Sigmoid colon (tissue), 7 donors: ENCODE data around the gene GPR87. TPM values are rescaled to one million over a fixed set of nuclear protein-coding genes. Genes with fewer than 3 reads are reported as not detected.

Experiments used
- DNase-seq: peaks from one replicate; pipeline ENCODE4 v3.0.0-alpha.2; 2019
- H3K27ac ChIP-seq, 4 donors: fragments of 200-600 bp; sonication (generic); one replicate each; pipeline ENCODE4 v1.5.1; 2016 to 2019; ENCODE audit warnings: mild to moderate bottlenecking in 1 of 4
- H3K27me3 ChIP-seq, 3 donors: fragments of 200-600 bp; sonication (generic); one replicate each; pipeline ENCODE4 v1.5.1; 2019; ENCODE audit warnings: mild to moderate bottlenecking in 1 of 3
- H3K36me3 ChIP-seq, 4 donors: fragments of 200-600 bp; sonication (generic); one replicate each; pipeline ENCODE4 v1.5.1; 2016 to 2019
- H3K4me1 ChIP-seq, 4 donors: fragments of 200-600 bp; sonication (generic); one replicate each; pipeline ENCODE4 v1.5.1; 2017 to 2019
- H3K4me3 ChIP-seq, 4 donors: fragments of 200-600 bp; sonication (generic); one replicate each; pipeline ENCODE4 v1.5.1; 2017 to 2019; ENCODE audit warnings: mild to moderate bottlenecking in 2 of 4, moderate library complexity in 1 of 4
- H3K9me3 ChIP-seq, 4 donors: fragments of 200-600 bp in 3 of 4; sonication (generic) in 3 of 4; one replicate each; pipeline versions ENCODE4 v1.5.1 to v1.6.1; 2013 to 2019
- EP300 ChIP-seq, 4 donors: sonication (generic); formaldehyde crosslinking; IDR thresholded peaks; one replicate each; pipeline ENCODE4 v1.6.1; 2017; ENCODE audit warnings: antibody characterized with exemption in 4 of 4
- POLR2A ChIP-seq, 2 donors: fragments of 450-650 bp; IDR thresholded peaks; one replicate each; pipeline ENCODE4 v1.6.1; 2016; ENCODE audit warnings: antibody characterized with exemption in 2 of 2, mild to moderate bottlenecking in 2 of 2, moderate library complexity in 2 of 2
- POLR2AphosphoS5 ChIP-seq, 4 donors: sonication (generic); formaldehyde crosslinking; IDR thresholded peaks; one replicate each; pipeline ENCODE4 v1.6.1; 2017; ENCODE audit warnings: antibody characterized with exemption in 4 of 4
- WGBS, 2 donors: extraction: QIAGEN DNeasy Blood & Tissue Kit; methylation state at CpG; one replicate each; pipeline ENCODE4 v1.1.7; 2013; 5-methylcytosine and 5-hydroxymethylcytosine counted together
- intact Hi-C: fragments of 100-400 bp; cut with DNase I; formaldehyde crosslinking; loops from one replicate; pipeline ENCODE4 v1.15.1; 2023
- polyA plus RNA-seq, 3 donors: library from polyadenylated mRNA; stranded (reverse); fragments of 200-250 nt; gene quantifications; one replicate each; pipeline ENCODE4 v1.2.3, GENCODE V29; 2013
- total RNA-seq, 4 donors: library from RNA; depleted of rRNA; stranded (reverse); fragments of >200 nt; gene quantifications; one replicate each; pipeline ENCODE4 v1.1.0, GENCODE V29; 2016
- TF ChIP-seq, protein P1 (sequence below), 4 experiments: fragments of 450-650 bp in 3 of 4; fragments of 200-600 bp in 1 of 4; IDR thresholded peaks; one replicate each; pipeline ENCODE4 v1.5.1; 2016 to 2019; ENCODE audit warnings: antibody characterized with exemption in 4 of 4, mild to moderate bottlenecking in 3 of 4, moderate library complexity in 2 of 4
- donor health status: healthy with polysubstance abuse.
- donor health status: Bipolar disorder and iron deficiency.
- donor health status: healthy.

The GPR87 gene
- total and polyA plus RNA-seq, 7 donors = 0.07 TPM; not detected in 6

DNA sequence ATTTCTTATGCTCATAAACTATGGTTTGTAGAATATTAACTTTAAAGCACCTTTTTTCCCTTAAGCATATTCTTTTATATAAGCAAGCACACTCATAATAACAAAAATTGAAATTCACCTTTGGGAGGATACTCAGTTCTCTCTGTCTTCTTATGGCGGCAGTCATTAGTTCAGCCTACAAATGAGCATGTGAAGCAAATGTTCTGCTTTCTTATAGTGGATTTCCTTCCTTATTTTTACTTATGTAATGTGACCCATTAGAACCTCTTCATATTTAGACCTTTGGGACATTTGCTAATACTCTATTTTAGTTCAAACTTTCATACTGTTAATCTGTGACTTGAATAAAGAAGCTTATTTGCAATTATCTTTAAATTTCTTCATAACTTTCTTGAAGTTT is 12.7 kb upstream of the GPR87 start, which contains the start of gene P2RY13:
Gene P2RY13, minus strand, starts transcription at position 187 of the 400 bp plus-strand sequence. Its CDS starts 21 bp downstream, at position 166.
- DNase-seq = no peak
- Histone ChIP-seq H3K4me3 (peak within 1 kb of the TSS in 2 of 4 donors; percentile 19 to 24), H3K4me1 (no peaks in the 10 kb centered on the region), H3K27me3 (no peaks in the 10 kb centered on the region), H3K36me3 (no peaks in the 10 kb centered on the region), H3K27ac (no peak within 1 kb of the TSS), H3K9me3 (no peaks in the 10 kb centered on the region)
- WGBS, 2 donors = 82 to 90% methylated on average over 1 of the region's 1 CpG
- TF ChIP-seq POLR2A (IDR thresholded peaks at IDR 0.05) (no peak), EP300 (IDR thresholded peaks at IDR 0.05) (no peak), POLR2AphosphoS5 (IDR thresholded peaks at IDR 0.05) (peak in 1 of 4 donors; percentile 21)
- TF ChIP-seq, protein P1, sequence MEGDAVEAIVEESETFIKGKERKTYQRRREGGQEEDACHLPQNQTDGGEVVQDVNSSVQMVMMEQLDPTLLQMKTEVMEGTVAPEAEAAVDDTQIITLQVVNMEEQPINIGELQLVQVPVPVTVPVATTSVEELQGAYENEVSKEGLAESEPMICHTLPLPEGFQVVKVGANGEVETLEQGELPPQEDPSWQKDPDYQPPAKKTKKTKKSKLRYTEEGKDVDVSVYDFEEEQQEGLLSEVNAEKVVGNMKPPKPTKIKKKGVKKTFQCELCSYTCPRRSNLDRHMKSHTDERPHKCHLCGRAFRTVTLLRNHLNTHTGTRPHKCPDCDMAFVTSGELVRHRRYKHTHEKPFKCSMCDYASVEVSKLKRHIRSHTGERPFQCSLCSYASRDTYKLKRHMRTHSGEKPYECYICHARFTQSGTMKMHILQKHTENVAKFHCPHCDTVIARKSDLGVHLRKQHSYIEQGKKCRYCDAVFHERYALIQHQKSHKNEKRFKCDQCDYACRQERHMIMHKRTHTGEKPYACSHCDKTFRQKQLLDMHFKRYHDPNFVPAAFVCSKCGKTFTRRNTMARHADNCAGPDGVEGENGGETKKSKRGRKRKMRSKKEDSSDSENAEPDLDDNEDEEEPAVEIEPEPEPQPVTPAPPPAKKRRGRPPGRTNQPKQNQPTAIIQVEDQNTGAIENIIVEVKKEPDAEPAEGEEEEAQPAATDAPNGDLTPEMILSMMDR (IDR thresholded peaks at IDR 0.05) = no peak
- intact Hi-C loops = loop anchor here (5.0 kb wide), 1 partner anchor 162 kb away; no protein-coding TSS in a partner anchor

DNA sequence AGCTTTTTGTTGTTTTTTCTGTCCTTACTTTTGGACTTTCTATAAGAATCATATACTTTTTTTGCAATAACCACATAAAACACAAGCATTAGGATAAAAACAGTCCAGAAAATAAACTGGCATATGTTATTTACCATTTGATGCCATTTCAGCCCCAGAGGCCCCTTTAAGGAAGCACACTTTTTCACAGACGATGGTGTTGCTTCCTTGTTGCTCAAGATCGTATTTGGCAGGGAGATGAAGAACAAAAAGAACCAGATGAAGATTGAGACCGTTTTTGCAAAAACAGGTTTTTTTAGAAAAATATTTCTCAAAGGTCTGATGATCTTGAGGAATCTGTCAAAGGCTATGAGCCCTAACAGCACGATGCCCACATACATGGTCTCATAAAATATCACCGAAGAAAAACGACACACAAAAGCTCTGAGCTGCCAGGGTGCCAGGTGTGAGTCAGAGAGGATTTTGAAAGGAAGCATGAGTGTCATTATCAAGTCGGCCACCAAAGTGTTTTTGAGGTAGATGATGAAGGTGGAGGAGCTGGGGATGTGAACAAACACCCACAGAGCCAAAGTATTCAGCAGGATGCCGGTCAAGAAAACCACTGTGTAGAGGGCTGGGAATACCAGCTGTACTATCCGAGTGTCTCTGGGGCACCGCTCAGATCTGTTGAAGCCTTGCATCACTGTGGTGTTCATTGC is 11.8 kb upstream of the GPR87 start:
- 28 to 35% methylated on average over 10 of the region's 10 CpGs for WGBS, 2 donors
- no peaks in the 10 kb centered on the region for H3K9me3 ChIP-seq
- H3K27ac ChIP-seq = no peak overlapping the region
- peak overlapping the region in 2 of 4 donors; percentile 19 to 24 for H3K4me3 ChIP-seq
- intact Hi-C loops = loop anchor here (5.0 kb wide), 1 partner anchor 161 kb away; no protein-coding TSS in a partner anchor
- no peak for DNase-seq
- H3K36me3 ChIP-seq = no peaks in the 10 kb centered on the region
- no peaks in the 10 kb centered on the region for H3K4me1 ChIP-seq
- no peak for TF ChIP-seq EP300 (IDR thresholded peaks at IDR 0.05)
- TF ChIP-seq POLR2AphosphoS5 (IDR thresholded peaks at IDR 0.05) = no peak
- TF ChIP-seq, protein P1 (IDR thresholded peaks at IDR 0.05) = no peak
- TF ChIP-seq POLR2A (IDR thresholded peaks at IDR 0.05) = no peak
- H3K27me3 ChIP-seq = no peaks in the 10 kb centered on the region

DNA sequence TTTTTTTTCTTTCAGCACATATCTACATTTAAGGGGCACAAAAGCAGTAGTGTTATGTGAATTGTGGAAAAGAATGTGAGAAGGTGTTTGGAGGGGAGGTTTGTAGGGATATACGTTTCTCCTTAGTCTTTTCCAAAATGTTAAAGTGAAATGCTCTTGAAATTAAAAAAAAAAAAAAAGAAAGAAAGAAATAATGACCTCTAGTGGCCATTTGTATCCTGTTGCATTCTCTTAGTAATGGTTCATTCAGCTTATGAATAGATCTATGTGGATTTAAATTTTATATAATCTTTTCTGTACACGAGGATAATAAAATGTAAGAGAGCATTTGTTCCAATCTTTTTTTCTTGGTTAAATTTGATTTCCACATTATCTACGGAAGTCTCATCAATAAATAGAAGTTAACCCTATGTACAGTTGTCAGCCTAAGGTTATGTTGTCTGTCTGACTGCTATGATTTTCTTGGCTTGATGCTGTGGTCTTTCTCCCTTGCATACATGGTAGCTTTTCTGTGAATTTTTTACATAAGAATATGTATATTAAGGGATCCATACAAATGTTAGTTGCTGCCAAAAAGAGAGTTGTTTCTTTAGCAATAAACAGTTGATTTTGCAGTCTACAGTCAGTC is 11.1 kb upstream of the GPR87 start:
- TF ChIP-seq EP300 (IDR thresholded peaks at IDR 0.05) (no peak), POLR2A (IDR thresholded peaks at IDR 0.05) (no peak), POLR2AphosphoS5 (IDR thresholded peaks at IDR 0.05) (no peak)
- TF ChIP-seq, protein P1 (IDR thresholded peaks at IDR 0.05) = peak in 2 of 4 experiments; percentile 16 to 52
- no peaks in the 10 kb centered on the region for H3K36me3 ChIP-seq
- 4 to 22% methylated on average over 3 of the region's 3 CpGs for WGBS, 2 donors
- DNase-seq = no peak
- H3K9me3 ChIP-seq = no peaks in the 10 kb centered on the region
- H3K27ac ChIP-seq = no peak overlapping the region
- H3K4me1 ChIP-seq = no peaks in the 10 kb centered on the region
- H3K4me3 ChIP-seq = peak overlapping the region in 2 of 4 donors; percentile 6 to 24
- intact Hi-C loops = loop anchor here (5.0 kb wide), 1 partner anchor 160 kb away; no protein-coding TSS in a partner anchor
- no peaks in the 10 kb centered on the region for H3K27me3 ChIP-seq

DNA sequence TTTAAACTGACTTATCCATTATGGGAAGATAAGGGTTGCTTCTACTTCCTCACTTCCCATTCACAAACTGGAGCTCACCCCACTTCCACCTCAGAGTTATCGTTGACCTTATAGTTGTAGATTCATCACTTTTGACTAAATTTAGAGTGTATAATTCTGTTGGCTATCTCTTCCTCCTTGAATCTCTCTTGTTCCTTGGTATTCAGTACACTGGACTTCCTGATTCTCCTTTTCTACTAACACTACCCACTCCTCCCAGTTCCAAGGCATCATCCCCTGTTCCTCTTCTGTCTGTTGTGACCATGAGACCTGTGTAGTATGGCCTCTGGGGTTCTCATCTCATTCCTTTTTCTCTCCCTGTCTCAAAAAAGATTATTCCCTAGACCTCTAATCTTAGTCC is 5.9 kb upstream of the GPR87 start:
- Histone ChIP-seq H3K27ac (no peak overlapping the region), H3K36me3 (no peaks in the 10 kb centered on the region), H3K9me3 (no peaks in the 10 kb centered on the region), H3K4me1 (no peaks in the 10 kb centered on the region), H3K4me3 (no peak overlapping the region), H3K27me3 (no peaks in the 10 kb centered on the region)
- TF ChIP-seq, protein P1 (IDR thresholded peaks at IDR 0.05) = no peak
- TF ChIP-seq POLR2A (IDR thresholded peaks at IDR 0.05) (no peak), POLR2AphosphoS5 (IDR thresholded peaks at IDR 0.05) (no peak), EP300 (IDR thresholded peaks at IDR 0.05) (no peak)
- no peak for DNase-seq
- intact Hi-C loops = no loop called here
- 93 to 94% methylated on average over 1 of the region's 1 CpG for WGBS, 2 donors
